Body of pancreas (tissue), 4 donors: Measurements from ENCODE around the gene ZBP1.

Experiments used
- CTCF ChIP-seq, 7 experiments: fragments of 450-650 bp in 4 of 7; fragments of 200-600 bp in 3 of 7; sonication (generic) in 3 of 7; IDR thresholded peaks; one replicate each; pipeline ENCODE4 v1.5.1; 2016 to 2019; ENCODE audit warnings: antibody characterized with exemption in 7 of 7
- POLR2A ChIP-seq, 3 donors: fragments of 450-650 bp; IDR thresholded peaks; one replicate each; pipeline ENCODE4 v1.6.1; 2016; ENCODE audit warnings: antibody characterized with exemption in 3 of 3, mild to moderate bottlenecking in 2 of 3

DNA sequence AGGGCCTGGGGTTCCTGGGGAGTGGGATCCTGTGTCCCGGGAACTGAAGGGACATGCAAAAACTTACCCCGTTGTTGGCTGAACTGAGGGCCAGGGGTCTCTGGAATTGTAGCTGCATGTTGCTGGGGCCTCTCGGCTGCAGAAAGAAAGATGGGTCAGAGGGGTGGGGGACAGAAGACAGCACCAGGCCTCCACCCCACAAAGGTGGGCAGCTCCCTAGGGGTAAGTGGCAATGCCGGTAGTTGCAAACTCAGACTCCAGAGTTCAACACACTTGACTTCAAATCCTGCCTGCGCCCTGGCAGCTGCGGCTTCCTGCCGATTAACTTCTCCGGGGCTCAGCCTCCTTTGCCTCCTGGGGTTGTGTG, 4.8 kb downstream of the ZBP1 start:
- TF ChIP-seq CTCF (IDR thresholded peaks at IDR 0.05), result no peak
- no peak for TF ChIP-seq POLR2A (IDR thresholded peaks at IDR 0.05)
